ENCODE data around the gene AHNAK2.

Gene AHNAK2

GRCh38 chr14:104984056-104984894 is 6.1 kb upstream of the AHNAK2 start:
- no peak for FAIRE-seq

GRCh38 chr14:104983231-104983721 is 5.1 kb upstream of the AHNAK2 start:
- FAIRE-seq: no peak

- no peak for FAIRE-seq
Observed at GRCh38 chr14:104982548-104983230, 4.5 kb upstream of the AHNAK2 start.

GRCh38 chr14:104981699-104982541 is 3.7 kb upstream of the AHNAK2 start:
- no peak for FAIRE-seq

- FAIRE-seq: no peak
Observed at GRCh38 chr14:104980611-104981531, 2.7 kb upstream of the AHNAK2 start.

- no peak for FAIRE-seq
Observed at GRCh38 chr14:104979758-104980610, 1.8 kb upstream of the AHNAK2 start.

GRCh38 chr14:104978746-104979691 is 845 bp upstream of the AHNAK2 start:
- no peak for FAIRE-seq

GRCh38 chr14:104977008-104977680 is 1.0 kb downstream of the AHNAK2 start:
- FAIRE-seq: no peak

GRCh38 chr14:104976198-104977007 is 1.8 kb downstream of the AHNAK2 start:
- no peak for FAIRE-seq

- FAIRE-seq: no peak
Observed at GRCh38 chr14:104975481-104976197, 2.5 kb downstream of the AHNAK2 start.

GRCh38 chr14:104974665-104975390 is 3.3 kb downstream of the AHNAK2 start:
- FAIRE-seq: no peak

GRCh38 chr14:104974146-104974541 is 4.0 kb downstream of the AHNAK2 start:
- FAIRE-seq: no peak

GRCh38 chr14:104973385-104974145 is 4.6 kb downstream of the AHNAK2 start:
- no peak for FAIRE-seq

GRCh38 chr14:104973135-104973384 is 5.1 kb downstream of the AHNAK2 start:
- no peak for FAIRE-seq

GRCh38 chr14:104972301-104973134 is 5.7 kb downstream of the AHNAK2 start:
- FAIRE-seq: no peak
